GM18526 (cell line): Measurements from ENCODE around the gene IL27RA.

Experiments
- POLR2A ChIP-seq: IDR thresholded peaks from 3 replicates; pipeline ENCODE4 v1.6.1; 2011; ENCODE audit not compliant: insufficient read length; ENCODE audit errors: extremely low read depth

The IL27RA gene

DNA sequence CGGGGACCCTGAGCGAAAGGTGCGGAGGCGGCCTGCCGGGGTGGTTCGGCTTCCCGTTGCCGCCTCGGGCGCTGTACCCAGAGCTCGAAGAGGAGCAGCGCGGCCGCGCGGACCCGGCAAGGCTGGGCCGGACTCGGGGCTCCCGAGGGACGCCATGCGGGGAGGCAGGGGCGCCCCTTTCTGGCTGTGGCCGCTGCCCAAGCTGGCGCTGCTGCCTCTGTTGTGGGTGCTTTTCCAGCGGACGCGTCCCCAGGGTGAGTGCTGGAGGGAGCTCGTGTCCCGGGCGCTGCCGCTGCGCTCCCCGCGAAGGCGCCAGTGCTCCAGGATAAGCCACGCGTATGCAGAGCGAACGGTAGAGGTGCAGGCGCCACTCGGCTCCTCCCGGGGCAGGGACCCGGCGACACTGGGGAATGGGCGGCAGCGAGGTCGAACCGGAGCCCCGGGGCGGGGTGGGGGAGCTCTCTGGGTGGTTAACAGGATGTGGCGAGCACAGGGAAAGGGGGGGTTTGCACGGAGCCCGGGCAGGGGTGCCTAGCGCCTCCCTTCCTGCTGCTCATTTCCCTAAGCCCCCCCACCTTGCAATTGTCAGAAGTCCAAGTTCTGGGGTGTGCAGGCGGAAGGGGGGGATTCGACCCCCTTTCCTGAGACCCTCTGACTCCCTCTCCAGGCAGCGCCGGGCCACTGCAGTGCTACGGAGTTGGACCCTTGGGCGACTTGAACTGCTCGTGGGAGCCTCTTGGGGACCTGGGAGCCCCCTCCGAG is at the start of gene IL27RA:
TSS of gene IL27RA (plus strand) at position 44 of the 762 bp plus-strand sequence. CDS start at position 155, 111 bp downstream.
- peak; percentile 55 for TF ChIP-seq POLR2A

DNA sequence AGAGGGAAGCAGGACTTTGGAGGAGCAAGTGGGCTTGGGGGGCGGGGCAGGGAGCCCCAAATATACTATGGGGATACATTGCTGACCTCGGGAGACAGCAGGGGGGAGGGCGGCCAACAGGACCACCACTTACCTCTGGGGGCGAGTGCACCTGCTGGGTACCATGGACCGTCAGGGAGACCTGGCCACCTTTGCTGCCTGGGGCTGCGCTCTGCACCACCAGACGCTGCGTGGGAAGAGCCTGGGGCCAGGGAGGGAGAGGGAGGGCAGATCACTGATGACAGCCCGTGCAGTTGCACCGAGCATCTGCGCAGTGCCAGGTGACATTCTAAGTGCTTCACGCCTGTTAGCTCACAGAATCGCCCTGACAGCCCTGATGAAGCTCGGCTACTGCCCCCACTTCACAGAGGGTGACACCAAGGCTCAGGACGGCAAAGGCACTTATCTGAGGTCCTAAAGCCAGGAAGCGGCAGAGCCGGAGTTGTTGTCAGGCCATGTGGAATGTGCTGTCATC is 49.5 kb upstream of the IL27RA start:
- TF ChIP-seq POLR2A = no peak

- TF ChIP-seq POLR2A = no peak
Measured at GRCh38 chr19:13982773-13983172, 48.8 kb upstream of the IL27RA start.

GRCh38 chr19:13983213-13983889 is 48.2 kb upstream of the IL27RA start:
- TF ChIP-seq POLR2A = no peak

DNA sequence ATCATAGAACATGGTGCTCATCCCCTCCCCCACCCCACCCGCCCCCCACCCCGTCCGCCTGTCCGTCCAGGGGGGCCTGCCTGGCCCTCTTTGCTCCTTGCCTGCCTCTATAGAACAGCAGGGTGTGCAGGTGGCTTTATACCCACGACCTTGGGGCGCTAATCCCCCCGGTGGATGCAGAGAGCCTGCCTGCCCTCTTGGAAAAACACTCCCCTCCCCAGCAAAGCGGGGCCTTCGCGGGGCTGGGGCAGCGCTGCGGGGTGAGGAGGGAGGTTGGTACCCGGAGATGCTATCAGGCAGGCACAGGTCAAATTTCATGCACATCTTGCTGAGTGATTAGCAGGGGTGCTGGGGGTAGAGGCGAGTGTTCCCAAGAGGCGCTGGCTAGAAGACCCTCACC is 47.4 kb upstream of the IL27RA start:
- TF ChIP-seq POLR2A = no peak

DNA sequence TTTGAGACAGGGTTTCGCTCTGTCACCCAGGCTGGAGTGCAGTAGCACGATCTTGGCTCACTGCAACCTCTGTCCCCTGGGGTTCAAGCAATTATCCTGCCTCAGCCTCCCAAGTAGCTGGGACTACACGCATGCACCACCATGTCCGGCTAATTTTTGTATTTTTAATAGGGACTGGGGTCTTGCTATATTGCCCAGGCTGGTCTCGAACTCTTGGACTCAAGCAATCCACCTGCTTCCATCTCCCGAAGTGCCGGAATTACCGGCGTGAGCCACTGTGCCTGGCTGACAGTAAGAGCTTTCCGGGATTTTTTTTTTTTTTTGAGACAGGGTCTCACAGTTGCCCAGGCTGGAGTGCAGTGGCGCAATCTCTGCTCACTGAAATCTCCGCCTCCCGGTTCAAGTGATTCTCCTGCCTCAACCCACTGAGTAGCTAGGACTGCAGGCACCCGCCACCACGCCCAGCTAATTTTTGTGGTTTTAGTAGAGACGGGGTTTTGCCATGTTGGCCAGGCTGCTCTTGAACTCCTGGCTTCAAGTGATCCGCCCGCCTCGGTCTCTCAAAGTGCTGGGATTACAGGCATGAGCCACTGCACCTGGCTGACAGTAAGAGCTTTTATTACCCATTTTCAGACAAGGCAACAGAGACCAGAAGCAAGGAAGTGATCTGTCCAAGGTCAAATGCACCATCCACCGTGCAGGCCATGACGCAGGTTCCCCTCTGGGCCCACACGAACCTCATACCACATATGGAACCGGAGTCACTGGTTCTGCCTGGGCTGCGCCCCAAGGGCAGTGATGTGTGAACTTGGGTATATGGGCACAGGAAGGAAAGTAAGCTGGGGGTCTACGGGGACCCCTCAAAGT is 46.5 kb upstream of the IL27RA start:
- no peak for TF ChIP-seq POLR2A

GRCh38 chr19:13985771-13986347 is 45.7 kb upstream of the IL27RA start:
- TF ChIP-seq POLR2A = no peak

GRCh38 chr19:13986348-13986904 is 45.1 kb upstream of the IL27RA start:
- TF ChIP-seq POLR2A = peak; percentile 45

GRCh38 chr19:13987101-13987890 is 44.3 kb upstream of the IL27RA start:
- TF ChIP-seq POLR2A = no peak

DNA sequence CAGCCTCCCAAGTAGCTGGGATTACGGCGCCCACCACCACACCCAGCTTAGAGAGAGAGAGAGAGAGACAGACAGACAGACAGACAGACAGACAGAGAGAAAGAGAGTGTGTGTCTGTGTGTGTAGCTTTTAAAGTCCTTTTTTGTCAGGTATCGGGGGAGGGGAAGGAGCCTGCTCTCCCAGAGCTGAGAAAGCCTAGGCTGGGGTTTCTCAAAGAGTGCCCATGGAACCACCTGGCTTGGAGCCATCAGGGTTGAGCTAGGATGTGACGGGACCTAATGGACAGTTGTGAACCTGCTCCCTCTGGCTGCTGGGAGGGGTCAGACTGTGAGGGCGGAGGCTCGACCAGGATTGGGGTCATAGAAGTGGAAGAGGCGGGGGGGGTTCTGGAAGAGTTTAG is 42.1 kb upstream of the IL27RA start:
- no peak for TF ChIP-seq POLR2A

GRCh38 chr19:13990085-13990484 is 41.5 kb upstream of the IL27RA start:
- no peak for TF ChIP-seq POLR2A

- TF ChIP-seq POLR2A = no peak
Measured at GRCh38 chr19:13992025-13992424, 39.5 kb upstream of the IL27RA start.

GRCh38 chr19:13993590-13994300 is 37.8 kb upstream of the IL27RA start:
- TF ChIP-seq POLR2A = no peak
